Liver (tissue), 9 donors: ENCODE measurements around the gene DUS4L. TPM values are rescaled to one million over a fixed set of nuclear protein-coding genes. Genes with fewer than 3 reads are reported as not detected.

Experiments
- DNase-seq: peaks from one replicate; pipeline ENCODE4 v3.0.0-alpha.2; 2017; ENCODE audit warnings: low spot score
- H3K27ac ChIP-seq, 2 donors: one replicate each; pipeline ENCODE4 v1.7.0; 2013; ENCODE audit warnings: inconsistent platforms in 2 of 2, low read length in 2 of 2, control low read depth in 1 of 2, low read depth in 1 of 2, mild to moderate bottlenecking in 1 of 2
- H3K27me3 ChIP-seq, 4 donors: one replicate each; pipeline versions ENCODE4 v1.6.1 to v1.7.0; 2013; ENCODE audit warnings: low read length in 3 of 4, inconsistent platforms in 1 of 4, mild to moderate bottlenecking in 1 of 4, moderate library complexity in 1 of 4; ENCODE audit not compliant: control insufficient read depth in 4 of 4, insufficient read depth in 4 of 4
- H3K36me3 ChIP-seq, 4 donors: one replicate each; pipeline versions ENCODE4 v1.6.1 to v1.7.0; 2013; ENCODE audit warnings: low read length in 3 of 4, mild to moderate bottlenecking in 3 of 4, low read depth in 1 of 4, moderate library complexity in 1 of 4; ENCODE audit not compliant: control insufficient read depth in 4 of 4, insufficient read depth in 3 of 4
- H3K4me1 ChIP-seq, 4 donors: one replicate each; pipeline versions ENCODE4 v1.6.1 to v1.7.0; 2013; ENCODE audit warnings: low read length in 3 of 4, mild to moderate bottlenecking in 3 of 4, moderate library complexity in 1 of 4; ENCODE audit not compliant: control insufficient read depth in 4 of 4, insufficient read depth in 4 of 4
- H3K4me3 ChIP-seq, 3 donors: one replicate each; pipeline versions ENCODE4 v1.6.1 to v1.7.0; 2013; ENCODE audit warnings: low read length in 3 of 3, control low read depth in 1 of 3, low read depth in 1 of 3, mild to moderate bottlenecking in 1 of 3
- H3K9ac ChIP-seq, 2 donors: one replicate each; pipeline ENCODE4 v1.7.0; 2013; ENCODE audit warnings: low read length in 2 of 2, mild to moderate bottlenecking in 2 of 2, moderate library complexity in 2 of 2, control low read depth in 1 of 2, low read depth in 1 of 2
- H3K9me3 ChIP-seq, 4 donors: one replicate each; pipeline versions ENCODE4 v1.6.1 to v1.7.0; 2013; ENCODE audit warnings: low read length in 3 of 4; ENCODE audit not compliant: control insufficient read depth in 4 of 4
- FOXA1 ChIP-seq: IDR thresholded peaks from 2 replicates; pipeline ENCODE4 v1.6.1; 2016; ENCODE audit warnings: antibody characterized with exemption
- FOXA2 ChIP-seq: IDR thresholded peaks from 2 replicates; pipeline ENCODE4 v1.6.1; 2016; ENCODE audit warnings: antibody characterized with exemption
- GABPA ChIP-seq, 2 donors: IDR thresholded peaks in 1 of 2; conservative IDR thresholded peaks in 1 of 2; 2 replicates each; pipeline ENCODE4 v1.6.1; 2016; ENCODE audit warnings: antibody characterized with exemption in 2 of 2, mild to moderate bottlenecking in 1 of 2, moderate library complexity in 1 of 2
- HNF4G ChIP-seq: IDR thresholded peaks from 2 replicates; pipeline ENCODE4 v1.6.1; 2016; ENCODE audit warnings: antibody characterized with exemption
- JUND ChIP-seq, 2 donors: IDR thresholded peaks; 2 replicates each; pipeline ENCODE4 v1.6.1; 2016; ENCODE audit warnings: antibody characterized with exemption in 2 of 2
- REST ChIP-seq: IDR thresholded peaks from 2 replicates; pipeline ENCODE4 v1.6.1; 2016; ENCODE audit warnings: antibody characterized with exemption, mild to moderate bottlenecking
- RXRA ChIP-seq, 2 donors: IDR thresholded peaks; 2 replicates each; pipeline ENCODE4 v1.6.1; 2017 to 2018; ENCODE audit warnings: antibody characterized with exemption in 2 of 2, mild to moderate bottlenecking in 1 of 2
- polyA plus RNA-seq, 2 donors: library from polyadenylated mRNA; stranded (reverse) in 1 of 2; unstranded in 1 of 2; fragments of 200-250 nt in 1 of 2; fragments of >200 nt in 1 of 2; fragmentation: Nextera tagmentation in 1 of 2; extraction: Ambion mirVana in 1 of 2; gene quantifications; one replicate each; pipeline versions ENCODE4 v1.2.1 to v1.2.3, GENCODE V29; 2013 to 2015
- total RNA-seq, 2 donors: library from RNA; depleted of rRNA; stranded (reverse); fragments of >200 nt; gene quantifications; one replicate each; pipeline ENCODE4 v1.2.3, GENCODE V29; 2014
- TF ChIP-seq, protein P1 (sequence below): fragments of 150-350 bp; IDR thresholded peaks from 2 replicates; pipeline ENCODE4 v1.5.1; 2017; ENCODE audit warnings: improper control_type of control experiment, low read depth, low read length; ENCODE audit not compliant: missing input control
- TF ChIP-seq, protein P2 (sequence below): IDR thresholded peaks from 2 replicates; pipeline ENCODE4 v1.6.1; 2016; ENCODE audit warnings: antibody characterized with exemption
- TF ChIP-seq, protein P3 (sequence below): IDR thresholded peaks from 2 replicates; pipeline ENCODE4 v1.6.1; 2016; ENCODE audit warnings: antibody characterized with exemption
- donor health status: healthy.
- donor health status: healthy.
- donor health status: healthy.
- donor health status: healthy.
- donor health status: healthy.

The DUS4L gene
- total and polyA plus RNA-seq, 4 donors = 1.9 to 5.3 (median 3.5) TPM

- no peak for TF ChIP-seq REST
- no peak for TF ChIP-seq GABPA (IDR thresholded peaks at IDR 0.05 in 1 of 2, conservative IDR thresholded peaks at IDR 0.05 in 1 of 2)
- no peak for TF ChIP-seq HNF4G
Measured at GRCh38 chr7:107613439-107613838, 49.7 kb downstream of the DUS4L start (continued).

- H3K4me3 ChIP-seq = no peak overlapping the region
- no peaks in the 10 kb centered on the region for H3K9me3 ChIP-seq
- DNase-seq = no peak
- H3K9ac ChIP-seq = no peak overlapping the region
- no peak overlapping the region for H3K27ac ChIP-seq
- peaks cover 0 to 7% (median 2%) of the 10 kb centered on the region in 4 donors for H3K36me3 ChIP-seq
- no peaks in the 10 kb centered on the region for H3K4me1 ChIP-seq
- H3K27me3 ChIP-seq = no peaks in the 10 kb centered on the region
- TF ChIP-seq, protein P1, sequence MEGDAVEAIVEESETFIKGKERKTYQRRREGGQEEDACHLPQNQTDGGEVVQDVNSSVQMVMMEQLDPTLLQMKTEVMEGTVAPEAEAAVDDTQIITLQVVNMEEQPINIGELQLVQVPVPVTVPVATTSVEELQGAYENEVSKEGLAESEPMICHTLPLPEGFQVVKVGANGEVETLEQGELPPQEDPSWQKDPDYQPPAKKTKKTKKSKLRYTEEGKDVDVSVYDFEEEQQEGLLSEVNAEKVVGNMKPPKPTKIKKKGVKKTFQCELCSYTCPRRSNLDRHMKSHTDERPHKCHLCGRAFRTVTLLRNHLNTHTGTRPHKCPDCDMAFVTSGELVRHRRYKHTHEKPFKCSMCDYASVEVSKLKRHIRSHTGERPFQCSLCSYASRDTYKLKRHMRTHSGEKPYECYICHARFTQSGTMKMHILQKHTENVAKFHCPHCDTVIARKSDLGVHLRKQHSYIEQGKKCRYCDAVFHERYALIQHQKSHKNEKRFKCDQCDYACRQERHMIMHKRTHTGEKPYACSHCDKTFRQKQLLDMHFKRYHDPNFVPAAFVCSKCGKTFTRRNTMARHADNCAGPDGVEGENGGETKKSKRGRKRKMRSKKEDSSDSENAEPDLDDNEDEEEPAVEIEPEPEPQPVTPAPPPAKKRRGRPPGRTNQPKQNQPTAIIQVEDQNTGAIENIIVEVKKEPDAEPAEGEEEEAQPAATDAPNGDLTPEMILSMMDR = no peak
- no peak for TF ChIP-seq FOXA1
- TF ChIP-seq JUND (IDR thresholded peaks at IDR 0.05) = no peak
- no peak for TF ChIP-seq FOXA2
Measured at GRCh38 chr7:107613948-107614347, 50.2 kb downstream of the DUS4L start.

DNA sequence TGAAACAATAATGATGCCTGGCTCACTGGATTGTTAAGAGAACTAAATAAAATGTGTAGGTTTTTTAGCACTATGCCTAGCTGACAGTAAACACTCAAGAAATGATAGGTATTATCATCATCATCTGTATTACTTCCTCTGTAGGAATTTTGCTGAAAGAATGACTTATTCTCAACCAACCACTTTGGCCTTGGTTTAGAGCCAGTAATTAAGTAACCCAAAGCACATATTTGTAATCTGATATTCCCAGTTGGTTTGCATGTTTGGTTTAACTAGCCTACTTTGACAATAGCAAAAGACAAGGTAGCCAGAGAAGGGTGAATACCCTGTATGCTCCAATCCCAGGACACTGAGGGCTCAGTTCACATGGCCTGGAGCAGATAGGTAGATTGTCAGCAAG lies 50.7 kb downstream of the DUS4L start:
- H3K27me3 ChIP-seq = no peaks in the 10 kb centered on the region
- H3K36me3 ChIP-seq = peaks cover 0 to 7% (median 2%) of the 10 kb centered on the region in 4 donors
- TF ChIP-seq HNF4G = no peak
- TF ChIP-seq, protein P2, sequence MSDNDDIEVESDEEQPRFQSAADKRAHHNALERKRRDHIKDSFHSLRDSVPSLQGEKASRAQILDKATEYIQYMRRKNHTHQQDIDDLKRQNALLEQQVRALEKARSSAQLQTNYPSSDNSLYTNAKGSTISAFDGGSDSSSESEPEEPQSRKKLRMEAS = no peak
- TF ChIP-seq, protein P1 = no peak
- TF ChIP-seq, protein P3, sequence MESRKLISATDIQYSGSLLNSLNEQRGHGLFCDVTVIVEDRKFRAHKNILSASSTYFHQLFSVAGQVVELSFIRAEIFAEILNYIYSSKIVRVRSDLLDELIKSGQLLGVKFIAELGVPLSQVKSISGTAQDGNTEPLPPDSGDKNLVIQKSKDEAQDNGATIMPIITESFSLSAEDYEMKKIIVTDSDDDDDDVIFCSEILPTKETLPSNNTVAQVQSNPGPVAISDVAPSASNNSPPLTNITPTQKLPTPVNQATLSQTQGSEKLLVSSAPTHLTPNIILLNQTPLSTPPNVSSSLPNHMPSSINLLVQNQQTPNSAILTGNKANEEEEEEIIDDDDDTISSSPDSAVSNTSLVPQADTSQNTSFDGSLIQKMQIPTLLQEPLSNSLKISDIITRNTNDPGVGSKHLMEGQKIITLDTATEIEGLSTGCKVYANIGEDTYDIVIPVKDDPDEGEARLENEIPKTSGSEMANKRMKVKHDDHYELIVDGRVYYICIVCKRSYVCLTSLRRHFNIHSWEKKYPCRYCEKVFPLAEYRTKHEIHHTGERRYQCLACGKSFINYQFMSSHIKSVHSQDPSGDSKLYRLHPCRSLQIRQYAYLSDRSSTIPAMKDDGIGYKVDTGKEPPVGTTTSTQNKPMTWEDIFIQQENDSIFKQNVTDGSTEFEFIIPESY = no peak
- TF ChIP-seq RXRA (IDR thresholded peaks at IDR 0.05) = no peak
- no peaks in the 10 kb centered on the region for H3K9me3 ChIP-seq
- no peak overlapping the region for H3K9ac ChIP-seq
- no peak overlapping the region for H3K4me3 ChIP-seq
- no peak overlapping the region for H3K27ac ChIP-seq
- DNase-seq = no peak
- H3K4me1 ChIP-seq = no peaks in the 10 kb centered on the region
